Endothelial cell (in vitro differentiated cells): ENCODE data around the gene TEX14. TPM values are rescaled to one million over a fixed set of nuclear protein-coding genes. Genes with fewer than 3 reads are reported as not detected.
A peak's percentile ranks its signal among the peaks of the same experiment; 100 is the strongest.

Source experiments
- DNase-seq: peaks from one replicate; pipeline ENCODE4 v3.0.0; 2021; ENCODE audit warnings: low spot score
- H3K27ac Mint-ChIP-seq: one replicate; pipeline ENCODE4 v1.8.0; 2021; ENCODE audit warnings: mixed read lengths, inconsistent platforms; ENCODE audit not compliant: unreplicated experiment
- H3K27me3 Mint-ChIP-seq: one replicate; pipeline ENCODE4 v1.8.0; 2021; ENCODE audit warnings: mild to moderate bottlenecking, moderate library complexity, mixed read lengths, inconsistent platforms; ENCODE audit not compliant: unreplicated experiment
- H3K36me3 Mint-ChIP-seq: one replicate; pipeline ENCODE4 v1.8.0; 2021; ENCODE audit warnings: mild to moderate bottlenecking, low read depth, mixed read lengths, inconsistent platforms; ENCODE audit not compliant: unreplicated experiment
- H3K4me1 Mint-ChIP-seq: one replicate; pipeline ENCODE4 v1.8.0; 2021; ENCODE audit warnings: mild to moderate bottlenecking, mixed read lengths, inconsistent platforms; ENCODE audit not compliant: unreplicated experiment
- H3K4me3 Mint-ChIP-seq: one replicate; pipeline ENCODE4 v1.8.0; 2021; ENCODE audit warnings: mild to moderate bottlenecking, mixed read lengths, inconsistent platforms; ENCODE audit not compliant: unreplicated experiment
- H3K9me3 Mint-ChIP-seq: one replicate; pipeline ENCODE4 v1.8.0; 2021; ENCODE audit warnings: mixed read lengths, inconsistent platforms; ENCODE audit not compliant: unreplicated experiment
- total RNA-seq: library from RNA; stranded (reverse); fragmentation: NEBNext Ultra II Directional; extraction: Animal tissue kit (Norgen Biotek cat#: 25700); gene quantifications from one replicate; pipeline ENCODE4 v1.2.1, GENCODE V29; 2021; ENCODE audit not compliant: unreplicated experiment
- TF ChIP-seq, protein P1 (sequence below): fragments of 200-600 bp; sonication (generic); IDR thresholded peaks from one replicate; pipeline ENCODE4 v1.5.0; 2021; ENCODE audit warnings: antibody characterized with exemption; ENCODE audit not compliant: unreplicated experiment

The TEX14 gene
- total RNA-seq, 1 donor from 2014 or later, result 0.21 TPM

DNA sequence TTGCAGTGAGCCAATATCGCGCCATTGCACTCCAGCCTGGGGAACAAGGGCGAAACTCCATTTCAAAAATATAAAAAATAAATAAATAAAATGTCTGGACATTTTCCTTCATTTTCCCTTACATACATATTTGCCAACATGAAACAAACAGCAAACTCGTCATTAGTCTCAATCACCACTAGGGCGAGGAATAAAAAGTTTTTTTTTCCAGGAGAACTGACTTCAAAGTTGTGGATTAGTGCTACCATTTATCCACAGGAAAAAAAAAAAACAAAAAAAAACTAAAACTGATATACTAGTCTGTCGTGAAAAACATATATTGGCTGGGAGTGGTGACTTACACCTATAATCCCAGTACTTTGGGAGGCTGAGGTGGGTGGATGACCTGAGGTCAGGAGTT is 100.4 kb downstream of the TEX14 start:
- Mint-ChIP-seq H3K4me3 (no peak overlapping the region), H3K27me3 (no peaks in the 10 kb centered on the region), H3K27ac (no peak overlapping the region), H3K9me3 (no peaks in the 10 kb centered on the region), H3K4me1 (no peaks in the 10 kb centered on the region), H3K36me3 (no peaks in the 10 kb centered on the region)
- DNase-seq, result no peak
- TF ChIP-seq, protein P1, sequence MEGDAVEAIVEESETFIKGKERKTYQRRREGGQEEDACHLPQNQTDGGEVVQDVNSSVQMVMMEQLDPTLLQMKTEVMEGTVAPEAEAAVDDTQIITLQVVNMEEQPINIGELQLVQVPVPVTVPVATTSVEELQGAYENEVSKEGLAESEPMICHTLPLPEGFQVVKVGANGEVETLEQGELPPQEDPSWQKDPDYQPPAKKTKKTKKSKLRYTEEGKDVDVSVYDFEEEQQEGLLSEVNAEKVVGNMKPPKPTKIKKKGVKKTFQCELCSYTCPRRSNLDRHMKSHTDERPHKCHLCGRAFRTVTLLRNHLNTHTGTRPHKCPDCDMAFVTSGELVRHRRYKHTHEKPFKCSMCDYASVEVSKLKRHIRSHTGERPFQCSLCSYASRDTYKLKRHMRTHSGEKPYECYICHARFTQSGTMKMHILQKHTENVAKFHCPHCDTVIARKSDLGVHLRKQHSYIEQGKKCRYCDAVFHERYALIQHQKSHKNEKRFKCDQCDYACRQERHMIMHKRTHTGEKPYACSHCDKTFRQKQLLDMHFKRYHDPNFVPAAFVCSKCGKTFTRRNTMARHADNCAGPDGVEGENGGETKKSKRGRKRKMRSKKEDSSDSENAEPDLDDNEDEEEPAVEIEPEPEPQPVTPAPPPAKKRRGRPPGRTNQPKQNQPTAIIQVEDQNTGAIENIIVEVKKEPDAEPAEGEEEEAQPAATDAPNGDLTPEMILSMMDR, result peak; percentile 43

DNA sequence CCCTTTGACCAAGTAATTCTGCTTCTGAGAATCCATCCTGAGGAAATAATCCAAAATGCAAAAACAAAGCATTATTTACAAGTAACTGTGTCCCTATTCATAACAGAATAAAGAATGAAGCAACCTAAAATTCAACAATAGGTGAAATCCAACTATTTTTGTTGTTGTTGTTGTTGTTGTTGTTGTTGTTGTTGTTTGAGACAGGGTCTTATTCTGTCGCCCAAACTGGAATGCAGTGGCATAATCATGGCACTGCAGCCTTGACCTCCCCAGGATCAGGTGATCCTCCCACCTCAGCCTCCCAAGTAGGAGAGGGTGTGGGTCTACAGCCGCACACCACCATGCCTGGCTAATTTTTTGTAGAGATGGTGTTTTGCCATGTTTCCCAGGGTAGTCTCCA is 101.5 kb downstream of the TEX14 start:
- no peak overlapping the region for H3K4me3 Mint-ChIP-seq
- DNase-seq, result no peak
- no peaks in the 10 kb centered on the region for H3K27me3 Mint-ChIP-seq
- no peaks in the 10 kb centered on the region for H3K4me1 Mint-ChIP-seq
- TF ChIP-seq, protein P1, result no peak
- H3K36me3 Mint-ChIP-seq, result no peaks in the 10 kb centered on the region
- no peak overlapping the region for H3K27ac Mint-ChIP-seq
- H3K9me3 Mint-ChIP-seq, result no peaks in the 10 kb centered on the region

DNA sequence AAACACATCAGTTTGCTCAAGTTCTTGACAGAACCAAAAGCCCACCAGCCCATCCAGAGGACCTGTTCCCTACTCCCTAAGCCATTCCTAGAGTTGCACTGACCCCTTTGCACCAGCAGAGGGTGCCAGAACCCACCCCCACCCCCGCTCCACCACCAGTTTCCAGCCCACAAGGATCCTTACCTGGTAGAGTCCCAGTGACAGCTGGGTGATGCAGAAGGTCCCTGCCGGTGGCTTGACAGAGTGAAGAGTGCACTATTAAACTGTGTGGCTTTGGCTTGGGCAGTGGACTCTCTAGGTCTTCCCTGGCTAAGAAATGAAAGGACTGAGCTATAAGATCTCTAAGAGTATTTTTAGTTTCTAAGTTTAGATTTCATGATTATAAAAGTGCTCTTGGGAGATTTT is 104.1 kb downstream of the TEX14 start:
- peak; percentile 65 for DNase-seq
- H3K27me3 Mint-ChIP-seq, result no peaks in the 10 kb centered on the region
- TF ChIP-seq, protein P1, result peak; percentile 84
- H3K9me3 Mint-ChIP-seq, result no peaks in the 10 kb centered on the region
- no peaks in the 10 kb centered on the region for H3K4me1 Mint-ChIP-seq
- H3K27ac Mint-ChIP-seq, result no peak overlapping the region
- H3K36me3 Mint-ChIP-seq, result no peaks in the 10 kb centered on the region
- no peak overlapping the region for H3K4me3 Mint-ChIP-seq

DNA sequence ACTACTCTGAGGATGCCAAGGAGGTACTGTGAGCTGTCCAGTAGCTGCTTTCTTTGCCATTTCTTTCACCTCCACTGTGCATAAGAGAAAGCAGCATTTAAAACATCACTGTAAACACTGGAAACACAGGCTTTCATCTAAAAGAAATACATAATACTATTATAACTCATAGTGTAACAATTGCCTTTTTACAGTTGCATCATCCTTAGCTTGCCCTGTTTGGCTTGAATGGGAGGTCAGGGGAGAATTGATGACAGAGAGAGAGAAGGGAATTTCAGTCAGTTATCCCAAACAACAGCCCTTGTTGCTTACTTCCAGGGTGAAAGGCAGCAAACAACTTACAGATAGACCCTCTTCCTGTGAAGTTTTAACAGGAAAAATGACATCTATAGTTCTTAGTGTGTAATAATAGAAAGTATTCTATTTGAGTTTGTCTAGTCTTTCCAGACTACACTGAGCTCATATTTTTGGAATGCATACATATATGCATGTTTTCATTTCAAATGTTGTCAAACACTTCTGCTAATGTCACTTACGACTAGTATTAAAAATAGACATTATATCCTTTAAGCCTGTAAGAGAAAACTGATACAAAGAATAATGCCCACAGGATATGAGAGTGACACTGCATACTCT is 105.7 kb downstream of the TEX14 start:
- no peak overlapping the region for H3K4me3 Mint-ChIP-seq
- H3K9me3 Mint-ChIP-seq, result no peaks in the 10 kb centered on the region
- no peak for DNase-seq
- no peak overlapping the region for H3K27ac Mint-ChIP-seq
- TF ChIP-seq, protein P1, result no peak
- no peaks in the 10 kb centered on the region for H3K27me3 Mint-ChIP-seq
- H3K36me3 Mint-ChIP-seq, result no peaks in the 10 kb centered on the region
- H3K4me1 Mint-ChIP-seq, result no peaks in the 10 kb centered on the region

DNA sequence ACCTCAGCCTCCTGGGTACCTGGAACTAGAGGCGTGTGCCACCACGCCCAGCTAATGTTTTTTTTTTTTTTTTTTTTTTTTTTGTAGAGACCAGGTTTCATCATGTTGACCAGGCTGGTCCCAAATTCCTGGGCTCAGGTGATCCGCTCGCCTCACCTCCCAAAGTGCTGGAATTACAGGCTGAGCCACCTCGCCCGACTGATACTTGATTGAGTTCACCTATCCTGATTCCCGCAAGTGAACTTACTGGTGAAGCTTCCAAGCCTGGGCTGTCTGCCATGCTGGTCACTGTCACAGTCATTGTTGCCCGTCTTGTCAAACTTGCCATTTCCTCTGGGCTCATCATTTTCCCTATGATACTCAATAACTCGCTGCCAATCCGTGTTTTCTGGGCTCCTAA is 106.3 kb downstream of the TEX14 start:
- no peaks in the 10 kb centered on the region for H3K36me3 Mint-ChIP-seq
- H3K27me3 Mint-ChIP-seq, result no peaks in the 10 kb centered on the region
- TF ChIP-seq, protein P1, result no peak
- H3K4me1 Mint-ChIP-seq, result no peaks in the 10 kb centered on the region
- no peak overlapping the region for H3K27ac Mint-ChIP-seq
- DNase-seq, result no peak
- no peaks in the 10 kb centered on the region for H3K9me3 Mint-ChIP-seq
- no peak overlapping the region for H3K4me3 Mint-ChIP-seq
